ENCODE data around the gene ENPP6.

ENPP6 gene

GRCh38 chr4:184193556-184194525, 23.8 kb downstream of the ENPP6 start:
- no peak for DNase-seq (ENCODE audit: low read depth)
- TF ChIP-seq, protein P1, sequence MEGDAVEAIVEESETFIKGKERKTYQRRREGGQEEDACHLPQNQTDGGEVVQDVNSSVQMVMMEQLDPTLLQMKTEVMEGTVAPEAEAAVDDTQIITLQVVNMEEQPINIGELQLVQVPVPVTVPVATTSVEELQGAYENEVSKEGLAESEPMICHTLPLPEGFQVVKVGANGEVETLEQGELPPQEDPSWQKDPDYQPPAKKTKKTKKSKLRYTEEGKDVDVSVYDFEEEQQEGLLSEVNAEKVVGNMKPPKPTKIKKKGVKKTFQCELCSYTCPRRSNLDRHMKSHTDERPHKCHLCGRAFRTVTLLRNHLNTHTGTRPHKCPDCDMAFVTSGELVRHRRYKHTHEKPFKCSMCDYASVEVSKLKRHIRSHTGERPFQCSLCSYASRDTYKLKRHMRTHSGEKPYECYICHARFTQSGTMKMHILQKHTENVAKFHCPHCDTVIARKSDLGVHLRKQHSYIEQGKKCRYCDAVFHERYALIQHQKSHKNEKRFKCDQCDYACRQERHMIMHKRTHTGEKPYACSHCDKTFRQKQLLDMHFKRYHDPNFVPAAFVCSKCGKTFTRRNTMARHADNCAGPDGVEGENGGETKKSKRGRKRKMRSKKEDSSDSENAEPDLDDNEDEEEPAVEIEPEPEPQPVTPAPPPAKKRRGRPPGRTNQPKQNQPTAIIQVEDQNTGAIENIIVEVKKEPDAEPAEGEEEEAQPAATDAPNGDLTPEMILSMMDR (conservative IDR thresholded peaks at IDR 0.05; ENCODE audit: low read length): no peak
- no peak overlapping the region for H3K4me3 ChIP-seq (ENCODE audit: low read length)

DNA sequence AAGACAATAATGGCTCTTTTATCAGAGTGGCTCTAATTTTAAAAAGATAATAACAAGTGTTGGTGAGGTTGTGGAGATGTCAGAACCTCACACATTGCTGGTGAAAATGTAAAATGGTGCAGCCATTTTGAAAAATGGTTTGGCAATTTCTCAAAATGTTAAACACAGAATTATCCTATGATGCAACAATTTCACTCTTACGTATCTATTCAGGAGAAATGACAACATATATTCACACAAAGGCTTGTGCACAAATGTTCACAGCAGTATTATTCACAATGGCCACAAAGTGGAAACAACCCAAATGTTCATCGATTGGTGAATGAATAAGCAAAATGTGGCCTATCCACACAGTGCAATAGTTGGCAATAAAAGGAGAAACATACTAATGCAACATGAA, 24.7 kb downstream of the ENPP6 start:
- TF ChIP-seq, protein P1 (conservative IDR thresholded peaks at IDR 0.05; ENCODE audit: low read length): no peak
- no peak for DNase-seq (ENCODE audit: low read depth)
- H3K4me3 ChIP-seq (ENCODE audit: low read length): no peak overlapping the region

DNA sequence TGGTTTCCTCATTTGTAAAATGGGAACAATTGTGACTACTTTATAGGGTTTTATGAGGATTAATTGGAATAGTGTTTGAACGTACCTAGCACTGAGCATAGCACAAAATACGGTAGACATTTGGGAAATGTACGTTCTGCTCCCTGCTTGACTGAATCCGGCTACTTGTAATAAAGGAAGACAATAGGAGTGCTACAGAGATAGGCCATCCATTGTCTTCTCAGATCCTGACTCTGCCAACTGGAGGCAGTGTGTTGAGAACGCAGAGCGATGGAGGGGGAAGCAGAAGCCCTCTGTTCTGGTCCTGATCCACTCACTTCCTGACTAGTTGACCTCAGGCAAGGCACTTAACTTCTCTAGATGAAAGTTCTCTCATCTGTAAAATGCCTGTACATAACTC, 26.4 kb downstream of the ENPP6 start:
- no peak overlapping the region for H3K4me3 ChIP-seq (ENCODE audit: low read length)
- no peak for DNase-seq (ENCODE audit: low read depth)
- TF ChIP-seq, protein P1 (conservative IDR thresholded peaks at IDR 0.05; ENCODE audit: low read length): no peak

DNA sequence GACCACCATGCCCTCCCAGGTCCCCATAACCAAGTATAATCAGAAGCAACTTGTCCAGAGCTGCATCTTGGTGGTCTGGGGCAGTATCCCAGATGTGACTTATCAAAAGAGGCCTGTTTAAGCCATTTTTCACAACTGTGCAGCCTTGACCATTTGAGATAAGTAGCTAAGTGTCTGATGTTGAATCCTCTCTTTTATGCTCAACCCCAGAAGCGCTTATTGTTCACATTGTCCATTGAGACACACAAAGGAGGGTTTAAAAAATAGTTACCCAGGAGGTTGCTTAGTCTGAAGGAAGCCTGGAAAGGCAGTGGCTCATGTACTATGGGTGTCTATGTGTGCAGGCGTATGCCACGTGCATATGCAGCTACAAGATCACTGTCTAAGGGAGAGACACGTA, 27.0 kb downstream of the ENPP6 start:
- TF ChIP-seq, protein P1 (conservative IDR thresholded peaks at IDR 0.05; ENCODE audit: low read length): no peak
- no peak for DNase-seq (ENCODE audit: low read depth)

GRCh38 chr4:184189966-184190365, 27.7 kb downstream of the ENPP6 start:
- DNase-seq (ENCODE audit: low read depth): no peak
- TF ChIP-seq, protein P1 (conservative IDR thresholded peaks at IDR 0.05; ENCODE audit: low read length): no peak
- H3K4me3 ChIP-seq (ENCODE audit: low read length): no peak overlapping the region

More for the DNA sequence above, 27.0 kb downstream of the ENPP6 start:
- H3K4me3 ChIP-seq (ENCODE audit: low read length): no peak overlapping the region

- no peak overlapping the region for H3K4me3 ChIP-seq (ENCODE audit: low read length)
- TF ChIP-seq, protein P1 (conservative IDR thresholded peaks at IDR 0.05; ENCODE audit: low read length): no peak
- DNase-seq (ENCODE audit: low read depth): no peak
These were observed 29.0 kb downstream of the ENPP6 start for GRCh38 chr4:184188443-184189400.
